SK-N-MC (cell line): ENCODE data around the gene ANKRD13B.

Source experiments
- EZH2 ChIP-seq: fragments of 200-600 bp; sonication (generic); IDR thresholded peaks from one replicate; pipeline ENCODE4 v1.6.1; 2017; ENCODE audit warnings: antibody characterized with exemption
- POLR2AphosphoS5 ChIP-seq: IDR thresholded peaks from 2 replicates; pipeline ENCODE4 v1.6.1; 2012; ENCODE audit warnings: mild to moderate bottlenecking, low read depth, low read length, borderline replicate concordance

- peak; percentile 33; the same call in 1 of the 2 replicates for TF ChIP-seq POLR2AphosphoS5
- TF ChIP-seq EZH2, result no peak
Measured at GRCh38 chr17:29615492-29616299, 22.8 kb downstream of the ANKRD13B start.
